ENCODE results near the gene TCFL5.

TCFL5 gene

DNA sequence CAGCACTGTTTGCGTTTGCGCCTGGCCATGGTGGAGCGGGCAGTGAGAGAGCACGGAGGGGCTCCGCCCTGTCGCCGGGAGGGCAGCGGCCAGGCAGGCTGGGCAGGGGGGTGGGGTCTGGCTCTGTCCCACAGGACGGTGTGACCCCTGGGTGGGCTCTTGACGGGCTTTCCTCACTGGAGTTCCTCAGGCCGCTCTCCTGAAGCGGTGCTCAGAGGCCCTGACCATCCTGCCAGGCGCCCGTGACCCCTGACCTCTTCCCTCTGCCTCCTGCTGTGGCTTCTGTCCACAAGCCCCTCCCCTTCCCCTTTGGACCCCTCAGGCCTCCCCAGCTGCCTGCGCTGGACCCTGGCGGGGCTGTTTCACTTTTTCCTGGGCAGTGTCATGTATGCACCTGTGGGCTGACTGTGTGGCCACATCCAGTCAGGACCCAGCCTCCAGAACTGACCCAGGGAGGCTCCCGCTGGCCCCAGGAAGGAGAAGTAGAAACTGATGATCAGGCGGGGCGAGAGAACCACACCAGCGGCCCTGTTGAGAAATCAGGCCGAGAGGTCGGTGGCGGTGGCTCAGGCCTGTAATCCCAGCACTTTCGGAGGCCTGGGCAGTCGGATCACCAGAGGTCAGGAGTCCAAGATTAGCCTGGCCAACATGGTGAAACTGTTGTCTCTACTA is 55.8 kb downstream of the TCFL5 start:
- no peak for ATAC-seq
- DNase-seq = no peak
- H3K27me3 Mint-ChIP-seq = no peaks in the 10 kb centered on the region
- peak overlapping the region; percentile 80 for H3K4me3 Mint-ChIP-seq
- H3K27ac Mint-ChIP-seq = peak overlapping the region; percentile 59
- peaks cover 24% of the 10 kb centered on the region for H3K4me1 Mint-ChIP-seq
- H3K9me3 Mint-ChIP-seq = no peaks in the 10 kb centered on the region
- peaks cover 7% of the 10 kb centered on the region for H3K36me3 Mint-ChIP-seq (ENCODE audit: low read depth)

DNA sequence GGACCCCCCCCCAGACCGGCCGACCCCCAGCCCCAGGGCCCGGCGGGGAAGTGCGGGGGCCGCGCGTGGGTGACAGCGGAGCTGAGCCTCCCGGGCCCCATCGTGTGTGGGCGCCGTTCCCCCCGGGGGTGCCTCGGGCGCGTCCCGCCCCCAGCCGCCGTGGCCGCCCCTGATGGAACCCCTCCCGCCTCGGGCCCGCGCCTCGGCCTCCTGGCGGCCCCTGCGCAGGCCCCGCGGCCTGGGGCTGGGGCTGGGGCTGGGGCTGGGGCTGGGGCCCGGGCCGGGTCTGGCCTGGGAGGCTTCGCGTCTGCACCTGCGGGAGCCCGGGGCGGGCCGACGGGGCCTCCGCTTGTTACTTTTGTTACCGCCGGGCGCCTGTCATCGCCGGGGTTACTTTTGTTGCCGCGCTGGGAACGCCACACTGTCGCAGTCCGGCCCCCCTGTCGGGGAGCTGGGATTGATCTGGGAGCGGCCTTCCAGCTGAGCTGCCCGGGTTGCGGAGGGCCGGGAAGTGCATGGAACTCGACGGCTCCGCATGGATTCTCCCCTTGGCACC is 56.4 kb downstream of the TCFL5 start:
- Mint-ChIP-seq H3K36me3 (ENCODE audit: low read depth) (peaks cover 7% of the 10 kb centered on the region), H3K27ac (no peak overlapping the region), H3K27me3 (no peaks in the 10 kb centered on the region), H3K9me3 (no peaks in the 10 kb centered on the region), H3K4me3 (peak overlapping the region; percentile 80), H3K4me1 (peaks cover 24% of the 10 kb centered on the region)
- DNase-seq (no peak), ATAC-seq (peak; percentile 7)

DNA sequence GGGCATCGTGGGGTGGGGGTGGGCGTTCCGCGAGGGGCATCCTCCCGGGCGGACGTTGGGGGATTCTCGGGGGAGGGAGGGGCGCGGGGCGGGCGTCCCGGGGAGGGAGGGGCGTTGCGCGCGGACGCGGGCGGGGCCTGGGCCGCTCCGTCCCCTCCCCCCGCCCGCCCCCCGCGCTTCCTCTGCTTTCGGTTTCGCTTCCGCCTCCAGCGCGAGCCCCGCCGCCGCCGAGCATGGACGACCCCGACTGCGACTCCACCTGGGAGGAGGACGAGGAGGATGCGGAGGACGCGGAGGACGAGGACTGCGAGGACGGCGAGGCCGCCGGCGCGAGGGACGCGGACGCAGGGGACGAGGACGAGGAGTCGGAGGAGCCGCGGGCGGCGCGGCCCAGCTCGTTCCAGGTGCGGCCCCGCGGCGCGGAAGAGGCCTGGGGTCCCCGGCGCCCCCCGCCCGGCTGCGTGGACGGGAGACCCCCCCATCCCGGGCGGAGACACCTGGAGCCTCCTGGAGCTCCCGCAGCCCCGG is 56.9 kb downstream of the TCFL5 start, which contains the start of gene OGFR:
Gene OGFR, plus strand, starts transcription at position 209 of the 528 bp plus-strand sequence. Its CDS starts 25 bp downstream, at position 234.
- DNase-seq = peak; percentile 79
- H3K27me3 Mint-ChIP-seq = no peaks in the 10 kb centered on the region
- peaks cover 10% of the 10 kb centered on the region for H3K36me3 Mint-ChIP-seq (ENCODE audit: low read depth)
- H3K4me3 Mint-ChIP-seq = peak within 1 kb of the TSS; percentile 86
- H3K27ac Mint-ChIP-seq = peak within 1 kb of the TSS; percentile 95
- H3K4me1 Mint-ChIP-seq = peaks cover 24% of the 10 kb centered on the region
- no peaks in the 10 kb centered on the region for H3K9me3 Mint-ChIP-seq
- peak; percentile 53 for ATAC-seq

DNA sequence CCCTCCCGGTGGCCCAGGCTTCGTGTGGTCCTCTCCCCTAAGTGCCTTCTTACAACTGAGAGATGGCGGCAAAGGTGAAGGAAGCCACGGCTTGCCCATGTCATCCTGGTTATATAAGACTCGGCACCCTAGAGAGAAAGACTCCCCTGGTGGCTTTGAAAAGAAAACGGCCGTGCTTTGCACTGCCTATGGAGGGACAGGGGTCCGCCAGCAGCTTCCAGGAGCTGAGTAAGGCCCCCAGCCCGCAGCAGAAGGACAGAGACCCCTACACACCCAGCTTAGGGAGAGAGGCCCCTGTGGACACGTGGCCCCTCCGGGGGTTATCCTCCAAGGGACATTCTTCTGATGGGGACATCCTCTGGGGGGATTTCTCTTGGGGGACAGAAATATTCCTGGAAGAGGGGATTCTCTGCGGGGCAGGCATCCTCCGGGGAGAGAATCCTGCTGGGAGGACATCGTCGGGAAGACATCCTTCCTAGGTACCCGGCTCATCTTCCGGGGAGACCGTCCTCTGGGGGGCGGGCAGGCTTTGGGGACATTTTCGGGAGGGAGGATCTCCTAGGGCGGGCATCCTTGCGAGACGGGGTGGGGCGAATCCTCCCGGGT is 57.5 kb downstream of the TCFL5 start:
- no peaks in the 10 kb centered on the region for H3K27me3 Mint-ChIP-seq
- H3K9me3 Mint-ChIP-seq = no peaks in the 10 kb centered on the region
- ATAC-seq = peak; percentile 12
- DNase-seq = no peak
- H3K4me1 Mint-ChIP-seq = peaks cover 24% of the 10 kb centered on the region
- peak overlapping the region; percentile 86 for H3K4me3 Mint-ChIP-seq
- H3K27ac Mint-ChIP-seq = peak overlapping the region; percentile 95
- H3K36me3 Mint-ChIP-seq (ENCODE audit: low read depth) = peaks cover 13% of the 10 kb centered on the region

DNA sequence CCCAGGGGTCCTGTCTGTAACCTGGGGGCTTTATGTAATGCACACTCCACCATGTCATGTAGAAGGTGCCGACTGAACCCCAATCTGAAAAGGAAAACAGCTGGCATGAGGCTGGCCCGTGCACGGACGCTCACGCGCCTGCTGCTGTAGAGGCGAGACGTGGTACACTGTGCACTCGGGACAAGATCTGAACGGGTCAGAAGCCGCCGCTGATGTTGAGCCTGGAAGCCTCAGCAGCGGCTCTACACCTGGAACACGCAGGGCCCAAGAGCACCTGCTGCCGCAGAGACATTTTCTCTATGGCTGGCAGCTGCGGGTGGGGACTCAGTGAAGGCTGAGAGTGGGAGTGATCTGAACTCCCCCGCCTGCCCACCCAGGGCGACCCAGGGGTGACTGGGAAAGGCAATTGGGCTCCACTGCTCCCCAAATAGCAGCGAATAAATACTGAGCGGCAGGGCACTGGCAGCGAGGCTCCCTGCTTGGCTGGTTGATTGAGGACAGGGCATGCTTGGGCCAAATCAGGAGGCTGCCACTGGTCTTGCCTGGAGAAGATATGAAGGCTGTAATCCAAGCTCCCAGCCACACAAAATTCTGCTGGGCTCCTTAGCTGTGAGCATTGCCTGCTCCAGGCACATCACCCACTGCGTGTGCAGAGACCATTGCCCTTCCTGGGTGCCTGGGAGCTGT is 59.5 kb downstream of the TCFL5 start:
- H3K36me3 Mint-ChIP-seq (ENCODE audit: low read depth) = peaks cover 15% of the 10 kb centered on the region
- ATAC-seq = no peak
- no peak overlapping the region for H3K4me3 Mint-ChIP-seq
- H3K27ac Mint-ChIP-seq = no peak overlapping the region
- H3K4me1 Mint-ChIP-seq = peaks cover 31% of the 10 kb centered on the region
- no peaks in the 10 kb centered on the region for H3K9me3 Mint-ChIP-seq
- no peak for DNase-seq
- H3K27me3 Mint-ChIP-seq = no peaks in the 10 kb centered on the region

DNA sequence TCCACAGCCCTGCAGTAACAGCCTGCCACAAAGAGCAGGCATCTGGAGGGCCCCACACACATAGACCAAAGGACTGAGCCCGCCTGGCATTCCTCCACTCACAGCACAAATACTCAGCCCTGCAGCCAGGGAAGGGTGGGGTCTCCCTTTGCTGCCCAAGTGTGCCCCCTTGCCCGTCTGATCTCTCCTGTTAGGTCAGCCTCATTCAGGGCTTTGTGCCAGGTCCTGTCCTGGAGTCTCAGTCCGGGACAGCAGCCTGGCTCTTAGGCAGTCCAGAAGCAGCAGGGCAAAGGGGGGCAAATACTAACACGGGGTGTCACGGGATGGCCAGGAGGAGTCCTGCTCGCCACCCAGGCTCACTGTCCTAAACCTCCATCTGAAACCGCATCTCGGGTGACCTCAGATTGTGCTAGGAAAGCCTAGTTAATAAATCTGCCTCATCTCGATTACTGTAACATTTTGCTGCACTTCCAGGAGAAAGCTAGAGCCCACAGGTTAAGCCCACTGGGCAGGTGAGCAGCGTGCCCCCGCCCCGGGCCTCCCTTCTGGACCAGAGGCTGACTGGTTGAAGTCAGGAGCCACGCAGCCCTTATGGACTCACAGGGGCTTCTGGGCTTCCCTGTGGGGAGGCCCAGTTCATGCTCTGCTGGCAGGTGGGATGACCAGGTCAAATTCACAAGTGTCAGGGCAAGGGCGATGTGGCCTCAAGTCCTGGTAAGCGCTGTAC is 60.2 kb downstream of the TCFL5 start:
- H3K9me3 Mint-ChIP-seq = no peaks in the 10 kb centered on the region
- H3K27ac Mint-ChIP-seq = no peak overlapping the region
- H3K4me3 Mint-ChIP-seq = no peak overlapping the region
- no peak for DNase-seq
- ATAC-seq = no peak
- H3K36me3 Mint-ChIP-seq (ENCODE audit: low read depth) = peaks cover 15% of the 10 kb centered on the region
- peaks cover 28% of the 10 kb centered on the region for H3K4me1 Mint-ChIP-seq
- no peaks in the 10 kb centered on the region for H3K27me3 Mint-ChIP-seq

DNA sequence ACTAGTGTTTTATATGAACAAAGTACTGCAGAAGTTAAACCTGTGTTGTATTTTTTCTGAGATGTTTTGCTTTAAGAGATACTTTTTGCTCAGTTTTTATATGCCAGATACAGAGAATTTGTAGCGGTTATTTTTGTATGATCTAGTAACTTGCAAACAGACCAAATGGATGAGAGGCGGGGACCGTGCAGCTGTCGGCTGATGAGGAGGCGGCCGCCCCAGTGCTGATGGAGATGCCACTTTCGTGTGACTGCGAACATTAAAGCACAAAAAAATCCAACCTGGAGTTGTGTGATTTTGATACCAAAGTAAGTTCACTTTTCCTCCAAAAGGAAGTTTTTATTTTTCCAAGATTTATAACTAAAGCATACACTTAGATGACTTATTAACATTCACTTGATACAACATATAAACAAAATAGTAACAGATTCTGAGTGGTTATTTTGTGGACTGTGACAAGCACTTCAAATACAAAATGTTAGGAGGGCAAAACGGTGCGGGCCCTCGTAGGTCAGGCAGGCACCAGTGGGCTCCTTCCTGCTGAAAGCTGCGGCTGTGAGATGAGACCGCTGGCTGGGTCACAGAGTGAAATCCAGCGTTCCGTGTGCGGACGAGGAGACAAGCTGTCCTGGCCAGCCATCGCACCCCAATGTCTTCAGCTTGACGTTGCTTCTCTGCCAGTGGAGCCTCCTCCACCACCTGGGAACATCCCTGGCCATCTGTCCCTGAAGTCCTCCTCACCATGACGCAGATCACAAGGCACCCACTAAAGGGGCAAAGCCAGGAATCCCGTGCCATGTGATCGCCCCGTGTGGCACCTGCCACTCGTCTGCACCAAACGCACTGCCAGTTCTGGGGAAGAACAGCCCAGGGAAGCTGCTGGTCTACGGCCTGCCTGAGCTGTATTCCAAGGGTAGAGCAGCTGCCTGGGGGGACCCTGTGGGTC is 61.0 kb downstream of the TCFL5 start:
- no peak overlapping the region for H3K27ac Mint-ChIP-seq
- H3K27me3 Mint-ChIP-seq = no peaks in the 10 kb centered on the region
- DNase-seq (no peak), ATAC-seq (no peak)
- peaks cover 25% of the 10 kb centered on the region for H3K4me1 Mint-ChIP-seq
- no peak overlapping the region for H3K4me3 Mint-ChIP-seq
- H3K9me3 Mint-ChIP-seq = no peaks in the 10 kb centered on the region
- peaks cover 15% of the 10 kb centered on the region for H3K36me3 Mint-ChIP-seq (ENCODE audit: low read depth)

DNA sequence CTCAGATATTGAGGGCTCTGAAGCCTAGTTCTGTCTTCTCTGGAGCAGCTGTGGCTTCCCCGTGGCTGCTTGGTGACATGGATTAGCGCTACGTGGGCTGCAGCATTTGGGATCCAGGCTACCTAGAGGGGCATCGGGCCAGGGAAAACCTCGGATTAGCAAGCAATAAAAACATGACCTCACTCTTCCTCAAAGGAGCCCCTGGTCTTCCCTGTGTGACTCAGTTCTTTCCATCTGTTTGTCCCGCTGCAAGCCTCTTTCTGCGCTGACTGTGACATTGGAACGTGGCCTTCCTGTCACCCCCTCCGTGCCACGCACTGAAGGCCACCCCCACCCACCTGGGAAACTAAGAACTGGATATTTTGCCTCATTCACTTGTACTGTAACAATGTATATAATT is 61.7 kb downstream of the TCFL5 start:
- ATAC-seq = no peak
- H3K36me3 Mint-ChIP-seq (ENCODE audit: low read depth) = peaks cover 15% of the 10 kb centered on the region
- H3K4me1 Mint-ChIP-seq = peaks cover 28% of the 10 kb centered on the region
- DNase-seq = no peak
- H3K9me3 Mint-ChIP-seq = no peaks in the 10 kb centered on the region
- H3K27me3 Mint-ChIP-seq = no peaks in the 10 kb centered on the region
- no peak overlapping the region for H3K27ac Mint-ChIP-seq
- no peak overlapping the region for H3K4me3 Mint-ChIP-seq

DNA sequence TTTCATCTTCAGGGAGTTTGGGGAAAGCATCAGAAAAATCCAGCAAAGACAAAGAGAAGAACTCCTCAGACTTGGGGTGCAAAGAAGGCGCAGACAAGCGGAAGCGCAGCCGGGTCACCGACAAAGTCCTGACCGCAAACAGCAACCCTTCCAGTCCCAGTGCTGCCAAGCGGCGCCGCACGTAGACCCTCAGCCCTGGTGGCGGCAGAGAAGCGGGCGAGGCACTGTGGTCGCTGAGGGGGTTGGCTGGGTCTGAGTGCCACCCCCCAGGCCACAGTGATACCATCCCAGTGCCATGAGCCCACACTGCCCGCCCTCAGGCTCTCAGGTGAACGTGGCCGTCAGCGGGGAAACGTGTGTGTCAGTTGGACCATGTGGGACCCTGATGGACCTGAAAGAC is 62.2 kb downstream of the TCFL5 start:
- no peak for DNase-seq
- H3K9me3 Mint-ChIP-seq = no peaks in the 10 kb centered on the region
- H3K4me3 Mint-ChIP-seq = no peak overlapping the region
- H3K36me3 Mint-ChIP-seq (ENCODE audit: low read depth) = peaks cover 15% of the 10 kb centered on the region
- no peak overlapping the region for H3K27ac Mint-ChIP-seq
- H3K27me3 Mint-ChIP-seq = no peaks in the 10 kb centered on the region
- H3K4me1 Mint-ChIP-seq = peaks cover 31% of the 10 kb centered on the region
- no peak for ATAC-seq

DNA sequence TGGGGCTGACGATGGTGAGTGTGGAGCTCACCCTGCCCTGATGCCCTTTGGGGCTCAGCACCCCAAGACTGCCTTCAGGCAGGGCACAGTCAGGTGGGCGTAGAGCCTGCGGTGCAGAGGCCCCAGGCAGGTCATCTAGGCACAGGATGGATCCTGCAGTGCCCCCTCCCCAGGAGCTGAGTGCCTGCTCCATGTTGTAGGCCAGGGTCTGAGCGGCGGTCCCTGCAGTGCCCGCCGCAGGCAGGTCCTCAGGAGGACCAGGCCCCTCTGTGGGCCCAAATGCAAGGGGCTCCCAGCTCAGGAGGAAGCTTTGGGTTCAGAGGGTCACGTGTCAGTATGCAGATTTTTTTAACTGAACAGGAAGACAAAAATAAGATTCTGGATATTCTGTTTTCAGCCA is 62.6 kb downstream of the TCFL5 start:
- Mint-ChIP-seq H3K9me3 (no peaks in the 10 kb centered on the region), H3K4me3 (no peak overlapping the region), H3K27ac (no peak overlapping the region), H3K27me3 (no peaks in the 10 kb centered on the region), H3K4me1 (peaks cover 28% of the 10 kb centered on the region), H3K36me3 (ENCODE audit: low read depth) (peaks cover 15% of the 10 kb centered on the region)
- ATAC-seq (no peak), DNase-seq (no peak)

DNA sequence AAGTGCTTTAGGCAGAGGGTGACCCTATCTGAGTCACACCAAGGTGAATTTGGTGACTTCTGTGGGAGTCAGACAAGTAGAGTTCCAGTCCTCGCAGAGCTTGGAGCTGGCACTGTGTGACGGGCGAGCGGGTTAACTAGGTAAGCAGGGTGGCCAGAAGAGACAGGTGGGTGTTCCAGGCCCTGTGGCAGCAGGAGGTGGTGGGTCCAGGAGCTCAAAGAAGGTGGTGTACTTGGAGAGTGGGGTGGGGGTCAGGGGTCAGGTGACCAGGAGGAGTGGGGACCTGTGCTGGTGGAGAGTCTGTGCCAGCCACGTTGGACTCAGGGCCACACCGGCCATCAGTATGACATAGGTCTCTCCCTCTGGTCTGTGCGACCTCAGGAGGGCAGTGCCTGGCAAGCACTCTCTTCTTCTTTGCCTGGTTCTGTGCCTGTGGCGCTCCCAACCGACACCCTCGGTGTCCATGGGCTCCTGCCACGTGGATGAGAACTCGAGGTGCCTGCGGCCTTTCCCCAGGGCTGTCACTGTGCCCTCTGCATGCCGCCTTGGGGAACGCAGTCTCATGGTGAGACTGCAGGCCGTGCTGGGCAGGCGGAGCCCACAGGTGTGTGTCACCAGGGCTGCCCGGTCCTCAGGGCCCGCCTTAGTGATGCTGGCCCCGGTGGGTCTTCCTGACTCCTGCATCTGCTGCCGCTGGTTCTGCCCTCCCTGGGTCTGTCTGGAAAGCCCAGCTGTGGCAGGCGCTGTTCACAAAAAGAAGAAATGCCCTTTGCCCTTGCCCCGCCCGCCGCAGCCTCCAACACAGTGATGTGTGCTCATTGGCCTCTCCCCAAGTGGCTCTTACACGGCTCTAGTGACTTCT is 63.7 kb downstream of the TCFL5 start:
- Mint-ChIP-seq H3K4me3 (peak overlapping the region; percentile 77), H3K36me3 (ENCODE audit: low read depth) (peaks cover 15% of the 10 kb centered on the region), H3K27ac (peak overlapping the region; percentile 39), H3K27me3 (no peaks in the 10 kb centered on the region), H3K4me1 (peaks cover 34% of the 10 kb centered on the region), H3K9me3 (no peaks in the 10 kb centered on the region)
- ATAC-seq (no peak), DNase-seq (no peak)

DNA sequence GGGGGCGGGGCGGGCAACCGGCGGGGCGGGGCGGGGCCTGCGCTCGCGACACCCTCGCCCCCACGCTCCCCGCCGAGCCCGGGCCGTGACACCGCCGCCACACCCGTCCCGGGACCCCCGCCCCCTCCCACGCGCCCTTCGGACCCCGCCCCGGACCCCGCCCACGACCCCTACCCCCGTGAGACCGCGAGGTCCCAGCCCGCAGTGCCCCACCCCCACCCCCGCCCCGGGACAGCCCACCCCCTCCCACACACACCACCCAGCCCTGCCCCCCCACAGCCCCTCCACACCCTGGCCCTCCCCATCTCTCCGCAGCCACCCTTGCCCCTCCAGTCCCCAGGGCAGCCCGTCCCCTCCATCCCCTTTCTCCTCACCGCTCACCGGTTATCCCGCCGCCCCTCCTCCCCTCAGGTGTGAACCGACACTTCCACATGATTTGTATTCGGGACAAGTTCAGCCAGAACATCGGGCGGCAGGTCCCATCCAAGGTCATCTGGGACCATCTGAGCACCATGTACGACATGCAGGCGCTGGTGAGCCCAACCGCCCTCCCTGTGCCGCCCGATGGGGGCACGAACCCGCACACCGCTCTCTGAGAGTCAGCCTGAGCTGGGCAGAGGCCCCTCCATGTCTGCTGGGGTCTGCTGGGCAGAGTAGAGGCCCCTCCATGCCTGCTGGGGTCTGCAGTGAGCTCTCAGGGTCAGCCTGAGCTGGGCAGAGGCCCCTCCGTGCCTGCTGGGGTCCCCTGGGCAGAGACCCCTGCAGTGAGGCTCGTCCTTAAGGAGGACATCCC is 64.7 kb downstream of the TCFL5 start:
- DNase-seq = no peak
- H3K4me1 Mint-ChIP-seq = peaks cover 39% of the 10 kb centered on the region
- H3K4me3 Mint-ChIP-seq = peak overlapping the region; percentile 77
- peak overlapping the region; percentile 77 for H3K27ac Mint-ChIP-seq
- no peaks in the 10 kb centered on the region for H3K9me3 Mint-ChIP-seq
- peaks cover 15% of the 10 kb centered on the region for H3K36me3 Mint-ChIP-seq (ENCODE audit: low read depth)
- no peak for ATAC-seq
- H3K27me3 Mint-ChIP-seq = no peaks in the 10 kb centered on the region
